Mononuclear cell (primary cell): ENCODE measurements around the gene LITAF. TPM values are rescaled to one million over a fixed set of nuclear protein-coding genes. Genes with fewer than 3 reads are reported as not detected.
"Not testable (repeated sequence)": the region's sequence is repeated elsewhere in the genome, so short reads cannot be mapped to it uniquely, and the experiment has no call there.

Source experiments
- H3K27me3 ChIP-seq: 2 replicates; pipeline ENCODE4 v1.6.0; 2011; ENCODE audit warnings: low read length, control low read depth; ENCODE audit not compliant: insufficient read depth
- H3K4me1 ChIP-seq: 2 replicates; pipeline ENCODE4 v1.5.1; 2011; ENCODE audit warnings: mild to moderate bottlenecking, low read length, control low read depth; ENCODE audit not compliant: insufficient read depth
- H3K4me3 ChIP-seq: 2 replicates; pipeline ENCODE4 v1.5.1; 2011; ENCODE audit warnings: mild to moderate bottlenecking, low read length, moderate library complexity
- H3K9me3 ChIP-seq: 2 replicates; pipeline ENCODE4 v1.5.1; 2011; ENCODE audit warnings: low read depth, mild to moderate bottlenecking, control low read depth, low read length
- total RNA-seq: library from RNA; depleted of rRNA; stranded (reverse); fragments of >200 nt; gene quantifications from one replicate; pipeline ENCODE4 v1.2.3, GENCODE V29; 2012

LITAF gene
- total RNA-seq, 1 donor: 169 TPM

GRCh38 chr16:11612665-11613025 is 25.9 kb upstream of the LITAF start:
- Histone ChIP-seq H3K27me3 (no peaks in the 10 kb centered on the region), H3K9me3 (no peaks in the 10 kb centered on the region), H3K4me3 (no peak overlapping the region), H3K4me1 (peaks cover 74% of the 10 kb centered on the region)

- Histone ChIP-seq H3K4me3 (no peak overlapping the region), H3K27me3 (no peaks in the 10 kb centered on the region), H3K4me1 (peaks cover 74% of the 10 kb centered on the region), H3K9me3 (no peaks in the 10 kb centered on the region)
Observed at GRCh38 chr16:11611871-11612664, 25.3 kb upstream of the LITAF start.

GRCh38 chr16:11610580-11610979 is 23.9 kb upstream of the LITAF start:
- Histone ChIP-seq H3K4me3 (no peak overlapping the region), H3K4me1 (peaks cover 66% of the 10 kb centered on the region), H3K27me3 (no peaks in the 10 kb centered on the region), H3K9me3 (no peaks in the 10 kb centered on the region)

GRCh38 chr16:11610121-11610505 is 23.4 kb upstream of the LITAF start:
- no peak overlapping the region for H3K4me3 ChIP-seq
- H3K27me3 ChIP-seq: no peaks in the 10 kb centered on the region
- H3K9me3 ChIP-seq: no peaks in the 10 kb centered on the region
- peaks cover 66% of the 10 kb centered on the region for H3K4me1 ChIP-seq

- Histone ChIP-seq H3K27me3 (no peaks in the 10 kb centered on the region), H3K4me3 (no peak overlapping the region), H3K4me1 (peaks cover 66% of the 10 kb centered on the region), H3K9me3 (no peaks in the 10 kb centered on the region)
Observed at GRCh38 chr16:11609474-11610120, 22.9 kb upstream of the LITAF start.

- H3K4me3 ChIP-seq: no peak overlapping the region
- H3K4me1 ChIP-seq: peaks cover 32% of the 10 kb centered on the region
- no peaks in the 10 kb centered on the region for H3K9me3 ChIP-seq
- no peaks in the 10 kb centered on the region for H3K27me3 ChIP-seq
Observed at GRCh38 chr16:11605891-11606290, 19.2 kb upstream of the LITAF start.

GRCh38 chr16:11605564-11605886 is 18.8 kb upstream of the LITAF start:
- Histone ChIP-seq H3K4me3 (no peak overlapping the region), H3K27me3 (no peaks in the 10 kb centered on the region), H3K4me1 (peaks cover 31% of the 10 kb centered on the region), H3K9me3 (no peaks in the 10 kb centered on the region)

GRCh38 chr16:11604783-11605563 is 18.3 kb upstream of the LITAF start:
- Histone ChIP-seq H3K9me3 (no peaks in the 10 kb centered on the region), H3K27me3 (no peaks in the 10 kb centered on the region), H3K4me1 (peaks cover 34% of the 10 kb centered on the region), H3K4me3 (no peak overlapping the region)

- H3K27me3 ChIP-seq, H3K9me3 ChIP-seq, H3K4me3 ChIP-seq: not testable (repeated sequence)
- H3K4me1 ChIP-seq: peaks cover 33% of the 10 kb centered on the region
Observed at GRCh38 chr16:11604296-11604695, 17.6 kb upstream of the LITAF start.

- H3K27me3 ChIP-seq: no peaks in the 10 kb centered on the region
- peaks cover 33% of the 10 kb centered on the region for H3K4me1 ChIP-seq
- H3K4me3 ChIP-seq: no peak overlapping the region
- H3K9me3 ChIP-seq: no peaks in the 10 kb centered on the region
Observed at GRCh38 chr16:11603331-11603750, 16.6 kb upstream of the LITAF start.

- Histone ChIP-seq H3K4me1 (peaks cover 40% of the 10 kb centered on the region), H3K4me3 (no peak overlapping the region), H3K27me3 (no peaks in the 10 kb centered on the region), H3K9me3 (no peaks in the 10 kb centered on the region)
Observed at GRCh38 chr16:11602321-11602720, 15.6 kb upstream of the LITAF start.

- H3K4me1 ChIP-seq: peaks cover 44% of the 10 kb centered on the region
- H3K27me3 ChIP-seq: no peaks in the 10 kb centered on the region
Observed at GRCh38 chr16:11601911-11602310, 15.2 kb upstream of the LITAF start.

GRCh38 chr16:11601425-11601824 is 14.7 kb upstream of the LITAF start:
- peaks cover 47% of the 10 kb centered on the region for H3K4me1 ChIP-seq
- H3K4me3 ChIP-seq: no peak overlapping the region
- no peaks in the 10 kb centered on the region for H3K9me3 ChIP-seq
- H3K27me3 ChIP-seq: no peaks in the 10 kb centered on the region

More at GRCh38 chr16:11601911-11602310, 15.2 kb upstream of the LITAF start:
- H3K4me3 ChIP-seq: no peak overlapping the region
- no peaks in the 10 kb centered on the region for H3K9me3 ChIP-seq

GRCh38 chr16:11599579-11599978 is 12.9 kb upstream of the LITAF start:
- Histone ChIP-seq H3K9me3 (no peaks in the 10 kb centered on the region), H3K4me1 (peaks cover 46% of the 10 kb centered on the region), H3K27me3 (no peaks in the 10 kb centered on the region), H3K4me3 (no peak overlapping the region)
